ENCODE measurements around the gene SHC4.
A peak's percentile ranks its signal among the peaks of the same experiment; 100 is the strongest.

Gene SHC4

DNA sequence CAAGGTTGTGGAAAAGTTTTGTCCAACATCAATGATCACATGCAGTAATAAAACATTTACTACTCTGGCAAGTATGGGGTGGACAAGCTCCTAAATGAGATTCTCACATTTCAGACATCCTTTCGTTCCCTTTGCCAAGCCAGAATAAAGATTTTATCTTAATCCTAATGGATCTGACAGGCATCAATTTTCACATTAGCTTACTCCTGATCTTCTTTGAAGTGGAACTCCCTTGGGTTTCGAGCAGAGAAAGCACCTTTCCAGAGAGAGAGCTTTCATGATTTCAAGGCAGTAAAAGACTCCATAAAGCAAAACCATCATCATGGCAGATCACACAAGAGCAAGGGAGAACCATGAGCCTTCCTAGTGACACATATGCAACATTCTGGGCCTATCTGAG is 113.1 kb downstream of the SHC4 start:
- no peak for DNase-seq (ENCODE audit: low read depth)

DNA sequence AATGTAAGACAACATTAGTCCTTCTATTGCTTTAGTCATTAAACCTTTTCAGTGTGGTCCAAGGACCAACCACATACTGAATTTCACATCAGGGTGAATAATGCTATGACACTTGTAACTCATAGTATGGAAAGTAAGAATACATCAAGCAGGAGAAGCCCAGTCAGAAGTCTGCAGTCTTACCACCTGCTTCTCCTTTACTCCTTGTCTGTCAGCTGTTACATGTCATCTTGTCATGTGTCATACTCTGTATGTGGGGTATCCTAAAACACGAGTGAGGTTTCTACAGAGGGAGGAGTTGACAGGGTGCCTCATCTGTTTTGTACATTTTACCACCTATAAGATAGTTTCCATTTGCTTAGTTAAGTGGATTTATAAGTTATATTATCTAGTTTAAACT is 118.6 kb downstream of the SHC4 start:
- no peak for DNase-seq (ENCODE audit: low read depth)

DNA sequence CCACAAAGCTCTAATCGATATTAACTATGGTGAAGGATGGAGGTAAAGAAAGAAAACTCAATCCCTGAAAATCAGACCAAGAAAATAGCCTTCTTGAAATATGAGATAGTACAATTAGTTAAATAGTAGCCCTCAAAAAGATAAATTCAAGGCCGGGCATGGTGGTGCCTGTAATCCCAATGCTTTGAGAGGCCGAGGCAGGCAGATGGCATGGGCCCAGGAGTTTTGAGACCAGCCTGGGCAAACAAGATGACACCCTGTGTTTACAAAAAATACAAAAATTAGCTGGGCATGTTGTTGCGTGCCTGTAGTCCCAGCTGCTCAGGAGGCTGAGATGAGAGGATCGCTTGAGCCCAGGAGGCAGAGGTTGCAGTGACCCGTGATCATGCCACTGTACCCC is 121.2 kb downstream of the SHC4 start:
- DNase-seq (ENCODE audit: low read depth), result no peak

DNA sequence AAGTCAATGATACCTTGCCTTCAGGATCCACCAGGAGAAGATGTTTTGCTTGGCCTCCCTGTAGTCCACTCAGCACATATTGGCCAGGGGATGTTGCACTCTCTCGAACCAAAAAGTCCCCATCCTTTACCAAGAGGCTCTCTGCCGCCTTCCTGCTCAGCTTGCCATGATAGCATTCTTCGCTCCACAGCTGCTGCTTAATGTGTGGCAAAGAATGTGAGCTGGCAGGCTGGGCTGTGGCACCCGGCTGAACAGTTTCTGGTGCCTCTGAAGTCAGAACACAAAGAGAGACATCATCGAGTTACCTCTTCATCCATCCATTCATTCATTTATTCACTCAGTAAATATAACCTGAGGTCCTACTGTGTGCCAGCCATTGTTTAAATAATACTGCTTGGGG is 129.0 kb downstream of the SHC4 start:
- no peak for DNase-seq (ENCODE audit: low read depth)

DNA sequence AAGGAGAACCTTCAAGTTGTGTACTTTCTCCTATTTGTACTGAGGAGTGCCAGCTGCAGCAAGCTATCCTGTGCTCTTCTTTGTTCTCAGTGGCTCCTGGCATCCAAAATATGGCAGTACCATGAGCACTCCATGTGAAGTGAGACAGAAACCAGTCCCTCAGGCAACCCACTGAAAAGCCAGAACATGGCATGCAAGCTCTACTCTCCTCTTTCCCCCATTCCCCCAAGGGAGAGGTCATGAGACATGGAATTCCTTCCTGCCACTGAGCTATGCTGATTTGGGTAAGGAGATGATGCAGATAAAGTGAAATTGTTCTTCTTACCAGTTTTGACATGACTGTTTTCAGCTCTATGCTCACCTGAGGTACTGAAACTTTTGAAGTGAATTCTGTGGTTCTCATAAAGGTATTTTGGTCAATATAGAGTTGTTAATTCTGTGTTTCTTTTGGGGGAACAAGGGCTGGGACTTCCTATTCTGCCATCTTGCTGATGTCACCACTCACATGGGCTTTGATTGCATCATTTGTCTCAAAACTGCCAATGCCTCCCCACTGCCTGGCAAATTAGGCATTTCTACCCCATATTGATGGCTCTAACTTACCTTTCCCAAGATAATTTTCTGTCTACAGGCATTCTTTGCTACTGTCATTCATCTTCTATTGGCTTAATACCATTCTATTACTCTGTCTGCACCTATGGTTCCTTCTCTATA is 130.0 kb downstream of the SHC4 start:
- DNase-seq (ENCODE audit: low read depth), result no peak

DNA sequence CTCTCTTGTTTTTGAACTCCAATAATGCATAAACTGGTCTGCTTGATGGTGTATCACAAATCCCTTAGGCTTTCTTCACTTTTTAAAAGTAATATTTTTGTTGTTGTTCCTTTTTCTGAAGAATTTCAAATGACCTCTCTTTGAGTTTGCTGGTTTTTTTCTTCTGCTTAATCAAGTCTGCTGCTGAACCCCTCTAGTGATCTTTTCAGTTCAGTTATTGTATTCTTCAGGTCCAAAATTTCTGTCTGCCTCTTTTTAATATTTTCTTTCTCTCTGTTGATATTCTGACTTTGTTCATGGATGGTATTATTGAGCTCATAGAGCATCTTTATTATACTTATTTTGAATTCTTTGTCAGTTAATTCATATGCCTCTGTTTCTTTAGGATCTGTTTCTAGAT is 131.1 kb downstream of the SHC4 start:
- DNase-seq (ENCODE audit: low read depth), result no peak

DNA sequence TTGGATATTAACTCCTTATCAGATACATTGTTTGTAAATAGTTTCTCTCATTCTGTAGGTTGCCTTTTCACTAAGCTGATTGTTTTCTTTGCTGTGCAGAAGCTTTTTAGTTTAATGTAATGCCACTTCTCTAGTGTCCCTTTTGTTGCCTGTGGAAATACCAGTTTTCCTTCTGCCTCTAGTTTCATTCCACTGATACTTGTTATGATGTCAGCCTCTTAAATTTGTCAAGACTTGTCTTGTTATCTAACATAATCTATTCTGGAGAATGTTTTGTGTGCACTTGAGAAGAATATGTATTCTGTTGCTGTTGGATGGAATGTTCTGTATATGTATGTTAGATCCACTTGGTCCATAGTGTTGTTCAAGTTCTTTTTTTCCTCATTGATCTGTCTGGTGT is 134.8 kb downstream of the SHC4 start:
- DNase-seq (ENCODE audit: low read depth), result no peak

DNA sequence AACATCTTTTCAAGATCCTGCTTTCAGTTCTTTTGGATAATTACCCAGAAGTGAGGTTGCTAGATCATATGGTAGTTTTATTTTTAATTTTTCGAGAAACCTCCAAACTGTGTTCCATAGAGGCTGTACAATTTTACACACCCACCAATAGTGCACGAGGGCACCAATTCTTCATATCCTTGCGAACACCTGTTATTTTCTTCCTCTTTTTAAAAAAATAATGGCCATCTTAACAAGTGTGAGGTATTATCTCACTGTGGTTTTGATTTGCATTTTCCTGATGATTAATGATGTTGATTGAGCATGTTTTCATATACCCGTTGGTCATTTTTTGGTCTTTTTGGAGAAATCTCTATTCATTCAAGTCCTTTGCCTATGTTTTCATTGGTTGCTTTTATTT is 135.2 kb downstream of the SHC4 start:
- no peak for DNase-seq (ENCODE audit: low read depth)

DNA sequence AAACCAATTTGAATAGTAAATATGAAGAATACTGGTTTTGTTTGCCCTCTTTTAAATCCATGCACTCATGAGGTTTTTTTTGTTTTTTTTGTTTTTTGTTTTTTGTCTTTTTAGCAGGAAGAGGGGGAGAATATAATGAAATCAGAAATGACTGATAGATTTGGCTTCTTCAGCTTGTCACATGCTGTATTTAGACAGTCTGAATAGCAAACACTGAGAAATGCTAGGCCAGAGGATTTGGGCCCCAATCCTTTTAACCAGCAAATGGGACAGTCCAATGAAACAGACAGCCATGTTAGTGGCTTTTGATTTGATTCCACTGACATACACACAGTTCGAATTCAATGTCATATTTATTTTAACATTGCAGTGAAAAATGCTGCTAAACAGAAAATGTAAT is 138.6 kb downstream of the SHC4 start:
- DNase-seq (ENCODE audit: low read depth), result no peak

DNA sequence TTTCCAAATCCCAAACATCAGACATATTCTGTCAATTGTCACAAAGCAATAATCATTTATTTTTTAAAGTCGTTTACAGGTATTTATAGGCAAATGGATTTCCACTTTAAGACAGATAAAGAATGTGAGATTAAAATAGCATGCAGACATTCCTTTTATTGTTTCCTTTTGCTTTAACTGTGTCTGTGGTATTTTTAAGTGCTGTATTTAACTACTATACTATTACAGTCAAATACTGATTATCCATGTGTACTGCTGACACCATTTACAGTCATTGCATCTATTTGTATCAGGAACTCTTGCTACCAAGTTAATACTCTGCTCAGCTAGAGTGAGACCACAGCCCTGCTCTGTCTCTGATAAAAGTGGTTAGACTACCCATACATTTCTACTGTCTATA is 140.0 kb downstream of the SHC4 start:
- DNase-seq (ENCODE audit: low read depth), result no peak

DNA sequence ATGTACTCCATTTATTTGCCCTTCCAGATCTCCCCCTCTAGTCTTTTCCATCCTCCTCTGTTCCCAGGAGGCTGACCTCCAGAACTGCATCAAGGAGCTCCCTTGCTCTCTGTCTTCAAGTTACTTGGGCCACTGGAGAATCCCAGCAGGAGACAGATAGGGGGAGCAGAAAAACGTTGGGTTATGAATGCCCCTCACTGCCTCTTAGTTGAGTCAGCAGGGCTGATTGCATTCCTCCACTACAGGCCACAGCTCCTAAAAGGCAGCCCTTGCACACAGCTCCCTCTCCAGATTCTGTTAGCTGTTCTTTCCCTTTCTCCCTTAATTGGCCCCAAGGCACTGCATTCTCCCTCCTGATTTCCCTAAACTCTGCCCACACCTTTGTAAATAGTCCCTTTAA is 140.5 kb downstream of the SHC4 start:
- no peak for DNase-seq (ENCODE audit: low read depth)

DNA sequence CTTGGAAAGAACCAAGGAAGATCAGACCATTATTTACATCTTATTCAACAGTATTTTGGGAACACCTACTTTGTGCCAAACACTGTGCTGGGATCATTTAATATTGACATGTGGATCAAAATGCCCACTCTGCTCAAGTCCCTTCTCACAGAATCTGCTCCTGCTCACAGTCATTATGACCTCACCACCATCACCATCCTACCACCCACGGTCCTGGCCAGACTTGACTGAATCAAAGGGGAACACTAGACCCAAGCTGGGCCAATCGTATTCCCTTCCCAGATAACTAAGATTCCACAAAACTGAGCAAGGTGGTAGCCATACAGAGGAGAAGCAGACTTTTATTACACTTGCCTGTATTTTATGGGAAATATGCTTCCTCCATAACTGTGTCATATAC is 149.4 kb downstream of the SHC4 start:
- no peak for DNase-seq (ENCODE audit: low read depth)

DNA sequence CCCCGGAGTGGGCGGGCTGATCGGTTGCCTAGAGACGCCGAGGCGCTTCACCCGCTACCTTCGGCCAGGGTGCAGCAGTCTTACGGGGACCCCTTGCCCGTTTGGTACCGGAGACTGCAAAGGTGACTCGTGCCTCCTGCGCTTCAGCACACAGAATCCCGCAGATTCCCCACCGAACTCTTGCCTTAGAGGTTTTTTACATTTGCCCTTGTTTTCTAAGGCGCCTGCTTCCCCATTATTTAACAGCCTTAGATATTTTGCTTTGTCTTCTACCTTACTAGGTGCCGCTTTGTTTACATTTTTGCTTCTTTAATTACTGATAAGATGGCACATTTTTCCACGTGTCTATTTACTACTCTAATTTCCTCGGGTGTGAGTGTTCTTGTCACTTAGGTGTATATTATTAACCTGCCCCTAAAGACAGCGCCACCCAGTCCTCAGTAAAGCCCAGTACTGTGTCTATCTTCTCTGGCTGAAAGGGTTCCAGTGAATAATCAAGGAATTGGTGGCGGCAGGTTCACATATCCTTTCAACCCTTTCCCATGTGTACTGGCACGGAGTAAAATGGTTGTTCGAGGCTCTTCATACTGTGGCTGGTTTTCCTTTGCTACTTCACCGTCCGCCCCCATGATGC is 152.3 kb downstream of the SHC4 start:
- no peak for DNase-seq (ENCODE audit: low read depth)

DNA sequence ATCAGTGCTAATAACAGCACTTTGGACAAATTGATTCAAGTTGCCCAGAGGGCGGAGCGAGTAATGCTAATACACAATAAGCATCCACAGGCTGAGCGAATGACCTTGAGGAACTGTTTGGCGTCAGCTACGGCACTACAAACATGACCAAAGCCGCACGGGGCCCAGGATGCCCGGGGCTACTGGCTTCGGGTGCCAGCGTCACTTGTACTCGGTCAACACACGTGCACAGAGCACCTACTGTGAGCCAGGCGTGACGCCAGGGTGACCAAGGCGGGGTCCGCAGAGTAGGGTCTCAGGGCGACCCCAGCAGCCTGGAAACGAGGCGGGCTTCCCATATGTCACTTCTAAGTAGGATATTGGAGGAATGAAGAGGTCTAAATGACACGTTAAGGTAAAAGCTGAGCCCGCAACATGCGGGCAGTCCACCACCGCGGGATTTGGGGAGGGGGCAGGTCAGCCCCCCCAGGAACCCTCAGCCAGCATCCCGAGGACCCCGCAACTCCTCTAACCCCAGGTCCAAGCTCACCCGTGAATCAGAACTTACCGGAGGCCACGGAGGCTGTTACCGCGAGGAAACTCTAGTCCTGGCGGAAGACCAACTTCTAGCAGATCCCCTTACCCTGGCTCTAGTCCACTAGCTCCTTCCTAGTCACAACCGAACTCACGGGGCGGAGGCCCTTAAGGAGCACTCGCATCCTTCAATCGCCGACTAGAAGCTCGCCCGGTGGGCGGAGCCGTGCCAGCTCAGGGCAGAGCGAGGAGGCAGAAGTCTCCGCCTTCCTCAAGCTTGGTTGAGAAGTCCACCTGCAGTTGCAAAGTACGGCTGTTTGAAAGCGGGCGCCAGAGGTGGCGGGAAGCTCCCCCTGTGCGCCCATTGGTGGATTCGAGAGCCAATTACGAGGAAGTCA is 153.1 kb downstream of the SHC4 start, which contains the start of gene CEP152:
TSS of gene CEP152 (minus strand) at position 656 of the 911 bp plus-strand sequence. CDS start 5,420 bp downstream, outside the sequence.
- peak; percentile 98 for DNase-seq (ENCODE audit: low read depth)

DNA sequence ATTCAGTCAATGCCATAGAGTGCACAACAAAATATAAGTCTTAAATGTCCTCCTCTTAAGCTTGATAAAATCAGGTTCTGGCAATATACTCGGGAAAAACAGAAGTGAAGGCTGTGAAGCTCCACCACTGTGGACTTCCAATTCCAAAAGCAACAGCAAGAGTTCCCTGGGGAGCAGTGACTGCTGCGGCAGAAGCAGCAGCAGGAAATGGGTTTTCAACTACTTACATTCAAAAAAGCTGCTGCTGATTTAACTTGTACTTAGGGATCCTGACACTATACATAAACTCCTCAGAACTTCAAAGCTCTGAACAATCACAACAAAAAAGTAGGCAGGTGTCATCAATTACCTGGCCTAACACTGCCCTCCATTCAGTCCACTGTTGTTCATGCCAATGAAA is 157.6 kb downstream of the SHC4 start:
- DNase-seq (ENCODE audit: low read depth), result no peak

DNA sequence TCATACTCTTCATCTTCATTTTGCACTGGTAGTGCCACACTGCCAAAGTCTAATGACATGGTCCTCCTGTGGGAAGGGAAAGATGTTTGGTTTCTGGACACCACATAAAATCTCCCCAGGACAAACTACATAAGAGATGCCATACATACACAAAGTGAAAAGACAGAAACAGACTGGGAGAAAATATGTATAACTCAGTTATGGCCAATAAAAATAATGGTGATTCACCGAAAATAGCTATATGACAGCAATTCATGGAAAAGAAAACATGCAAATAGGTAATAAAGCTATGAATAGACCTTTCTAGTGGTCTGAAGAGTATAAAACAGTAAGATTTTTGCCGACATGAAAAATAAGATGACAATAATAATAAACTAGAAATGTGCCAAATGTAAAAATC is 158.1 kb downstream of the SHC4 start:
- no peak for DNase-seq (ENCODE audit: low read depth)

DNA sequence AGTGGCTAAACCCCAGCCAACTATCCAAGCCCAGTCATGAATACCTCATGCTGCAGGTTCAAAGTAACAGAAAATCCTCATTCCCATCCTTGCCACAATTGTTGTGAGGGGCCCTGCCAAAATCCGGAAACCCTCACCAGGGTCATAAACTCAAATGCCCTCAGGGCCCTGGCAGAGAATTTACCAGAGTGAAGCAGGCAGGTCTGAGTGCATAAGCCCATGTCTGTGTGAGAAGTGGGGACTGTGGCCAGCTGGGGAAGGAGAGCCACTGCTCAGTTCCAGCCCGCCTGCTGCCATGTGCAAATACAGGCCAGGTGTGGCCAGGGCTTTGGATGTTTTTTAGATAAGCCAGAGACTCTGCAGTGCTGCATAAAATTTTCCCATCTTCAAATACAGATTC is 159.8 kb downstream of the SHC4 start:
- DNase-seq (ENCODE audit: low read depth), result no peak

DNA sequence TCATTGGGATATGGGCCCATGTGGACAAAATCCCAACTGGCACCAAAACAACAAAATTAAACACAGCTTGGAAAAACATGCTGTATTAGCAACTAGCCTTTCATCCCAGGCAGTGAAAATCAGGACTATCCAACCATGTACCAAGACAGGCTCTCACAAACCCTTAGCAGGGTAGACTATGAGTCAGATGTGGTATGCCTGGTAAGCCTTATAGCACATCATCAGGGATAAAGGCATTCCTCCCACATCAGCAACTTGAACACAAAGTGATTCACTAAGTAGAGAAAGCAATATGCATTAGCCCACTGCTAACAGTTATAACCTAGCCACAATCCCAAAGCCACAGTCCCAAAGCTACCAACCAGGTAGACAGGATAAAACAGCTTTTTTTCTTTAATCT is 160.9 kb downstream of the SHC4 start:
- no peak for DNase-seq (ENCODE audit: low read depth)

DNA sequence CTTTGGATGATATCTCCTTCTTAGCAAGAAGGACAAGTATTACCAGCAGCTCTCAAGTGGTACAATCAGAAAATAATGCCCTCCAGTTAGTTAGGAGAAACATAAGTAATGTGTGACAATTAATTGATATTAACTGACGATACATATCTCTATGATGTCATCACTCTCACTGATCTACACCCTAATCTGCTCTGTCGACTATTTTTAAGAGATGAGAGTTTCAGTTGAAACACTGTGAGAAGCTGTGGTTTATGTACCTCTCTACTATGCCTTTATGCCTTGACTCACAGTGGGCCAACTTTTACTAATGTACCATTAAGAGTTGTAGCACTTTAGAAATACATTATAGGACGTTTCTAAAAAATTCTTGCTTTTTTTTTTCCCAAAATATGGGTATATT is 161.5 kb downstream of the SHC4 start:
- no peak for DNase-seq (ENCODE audit: low read depth)

DNA sequence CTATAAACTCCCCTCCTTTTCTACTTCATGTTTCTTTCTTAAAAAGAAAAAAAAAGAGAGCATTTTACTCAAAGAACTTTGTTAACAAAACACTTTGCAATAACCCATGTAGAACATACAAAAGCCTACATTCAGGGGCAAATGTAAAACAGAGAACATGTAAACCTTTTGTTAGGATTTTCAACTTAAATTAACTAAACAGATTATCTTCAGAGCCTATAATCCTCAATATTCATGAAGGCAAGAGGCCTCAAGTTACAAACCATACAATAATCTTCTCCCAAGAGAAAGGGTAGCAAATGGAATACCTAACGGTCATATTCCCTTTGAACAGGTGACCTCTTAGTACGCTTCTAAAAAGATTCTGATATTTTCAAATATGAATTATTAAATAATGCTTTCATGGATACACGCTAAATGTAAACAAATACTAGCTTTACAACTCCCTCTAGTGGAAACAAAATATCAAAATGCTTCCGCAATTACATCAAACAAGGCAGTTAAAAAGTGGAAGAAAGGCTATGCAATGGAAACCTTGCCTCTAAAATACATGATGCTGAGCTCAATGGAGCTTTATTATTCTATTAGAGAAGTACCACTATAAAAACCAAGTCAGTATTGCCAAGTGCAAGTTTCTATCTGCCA is 162.8 kb downstream of the SHC4 start:
- DNase-seq (ENCODE audit: low read depth), result no peak

DNA sequence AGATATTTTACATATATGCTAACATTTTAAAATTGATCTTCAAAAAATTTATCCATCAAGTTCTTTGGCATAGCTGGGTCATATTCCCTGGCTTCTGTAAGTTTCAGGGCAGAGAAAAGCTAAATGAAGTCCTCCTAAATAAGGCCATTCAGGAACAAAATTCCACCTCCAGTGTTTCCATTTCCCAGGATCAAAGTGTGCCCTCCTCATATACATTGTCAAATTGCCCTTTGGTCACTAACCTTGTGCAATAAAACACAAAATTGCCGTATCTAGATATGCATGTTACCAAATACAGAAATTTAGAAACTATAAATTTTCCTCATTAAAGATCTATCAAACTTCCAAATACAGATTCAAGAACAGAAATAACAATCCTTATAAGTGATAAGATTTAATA is 163.5 kb downstream of the SHC4 start:
- DNase-seq (ENCODE audit: low read depth), result no peak

DNA sequence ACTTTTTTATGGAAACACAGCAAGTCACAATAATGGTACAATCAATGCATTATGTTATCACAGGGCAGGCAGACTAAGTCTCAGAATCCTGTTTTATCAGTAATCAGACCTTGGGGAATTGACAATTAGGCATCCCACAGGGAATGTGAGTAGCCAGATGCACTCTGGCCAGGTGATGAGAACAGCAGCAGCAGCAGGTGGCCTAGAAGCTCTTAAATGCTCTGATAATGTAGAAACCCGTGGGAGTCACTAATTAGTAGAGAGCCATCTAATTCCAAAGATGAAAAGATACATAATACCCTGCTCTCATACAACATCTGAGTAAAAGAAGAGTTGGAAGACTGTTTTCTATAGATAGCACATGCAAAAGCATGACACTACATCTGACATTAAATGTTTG is 165.4 kb downstream of the SHC4 start:
- DNase-seq (ENCODE audit: low read depth), result no peak

DNA sequence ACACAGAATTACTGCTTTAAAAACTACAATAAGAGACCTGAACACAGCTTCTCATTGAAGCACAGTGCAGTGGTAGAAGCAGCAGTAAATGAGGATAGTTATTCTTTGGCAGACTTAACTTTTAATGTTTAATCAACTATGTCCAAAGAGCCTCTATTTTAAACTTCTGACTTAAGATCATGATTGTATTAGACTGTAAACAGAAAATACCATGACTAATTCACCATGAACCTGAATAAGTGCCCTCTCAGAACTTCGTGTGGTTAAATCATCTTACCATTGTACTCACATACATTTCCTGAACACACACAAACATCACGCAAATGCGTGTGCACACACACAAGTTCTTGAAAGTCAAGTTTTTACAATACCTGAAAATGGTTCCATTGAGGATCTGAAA is 166.8 kb downstream of the SHC4 start:
- no peak for DNase-seq (ENCODE audit: low read depth)

Data from stimulated activated CD8-positive, alpha-beta memory T cell treated with anti-CD3 and anti-CD28 coated beads, Interleukin-4, amount 100 ng/mL, for 24 hours (primary cell).